ENCODE data around the gene ZPLD1. TPM values are rescaled to one million over a fixed set of nuclear protein-coding genes. Genes with fewer than 3 reads are reported as not detected.

ZPLD1 gene
- total and polyA plus RNA-seq, 2 of the 4 experiments (the other 2 are of a cell fraction) = under 0.01 to 0.03 TPM

- Histone ChIP-seq H3K27me3 (ENCODE audit: control insufficient read depth, insufficient read depth, low read length) (no peaks in the 10 kb centered on the region), H3K9ac (ENCODE audit: low read depth, low read length) (no peak overlapping the region), H4K20me1 (ENCODE audit: insufficient read depth, low read length) (no peaks in the 10 kb centered on the region), H3K56ac (ENCODE audit: extremely low read depth, insufficient read depth, low read length) (no peak overlapping the region), H3K9me1 (ENCODE audit: insufficient read depth, low read length) (no peaks in the 10 kb centered on the region), H3K18ac (ENCODE audit: low read depth, low read length) (no peak overlapping the region), H4K5ac (ENCODE audit: low read depth, low read length) (no peak overlapping the region), H4K91ac (ENCODE audit: insufficient read depth, low read depth, low read length) (no peak overlapping the region), H3K9me3 (ENCODE audit: control insufficient read depth, insufficient read depth, low read length) (no peaks in the 10 kb centered on the region), H3K4me2 (ENCODE audit: low read depth, low read length) (no peak overlapping the region), H3K79me1 (ENCODE audit: low read depth in 1 of 2, low read length in 2 of 2) (no peaks in the 10 kb centered on the region), H2BK120ac (ENCODE audit: low read depth, low read length) (no peak overlapping the region), H3K4me3 (ENCODE audit: insufficient read depth, low read depth, low read length) (no peak overlapping the region), H2BK20ac (ENCODE audit: low read depth, low read length) (no peak overlapping the region), H3K23ac (ENCODE audit: low read depth, low read length) (no peak overlapping the region), H3K36me3 (ENCODE audit: control insufficient read depth, insufficient read depth, low read length) (no peaks in the 10 kb centered on the region), H2AFZ (replicated peaks; ENCODE audit: low read length, poor library complexity) (no peak overlapping the region), H4K8ac (ENCODE audit: low read depth in 2 of 2, low read length in 2 of 2) (no peak overlapping the region), H2BK5ac (ENCODE audit: low read depth, low read length, poor library complexity, severe bottlenecking) (no peak overlapping the region), H2BK15ac (ENCODE audit: low read depth, low read length) (no peak overlapping the region), H3K4ac (ENCODE audit: low read depth, low read length) (no peak overlapping the region), H3K27ac (ENCODE audit: insufficient read depth, low read length) (no peak overlapping the region), H2AK5ac (ENCODE audit: low read depth, low read length) (no peak overlapping the region), H3K4me1 (ENCODE audit: control insufficient read depth, insufficient read depth, low read length) (no peaks in the 10 kb centered on the region), H2AK9ac (replicated peaks; ENCODE audit: low read depth, low read length, poor library complexity) (no peak overlapping the region), H3K14ac (replicated peaks; ENCODE audit: low read depth, low read length) (no peak overlapping the region)
- ChIA-PET CTCF (no interaction called here), POLR2A (ENCODE audit: unreplicated experiment) (no interaction called here)
- intact Hi-C loops (cut with micrococcal nuclease) = no loop called here
- DNase-seq = no peak
- dilution Hi-C loops (cut with HindIII; ENCODE audit: low sequenced_read_pairs, unreplicated experiment) = no loop called here
- in situ Hi-C loops (cut with MboI; ENCODE audit: low sequenced_read_pairs) = no loop called here
- TF ChIP-seq POLR2A (IDR thresholded peaks at IDR 0.05; ENCODE audit: low read depth, low read length) (no peak), CHD1 (IDR thresholded peaks at IDR 0.05; ENCODE audit: low read depth, low read length) (no peak), MAFK (IDR thresholded peaks at IDR 0.05; ENCODE audit: low read depth, low read length) (no peak), MXI1 (IDR thresholded peaks at IDR 0.05; ENCODE audit: borderline replicate concordance, low read depth, low read length) (no peak), MAZ (IDR thresholded peaks at IDR 0.05; ENCODE audit: borderline replicate concordance, low read depth, low read length) (no peak), SMC3 (IDR thresholded peaks at IDR 0.05; ENCODE audit: low read depth, low read length) (no peak), FOS (IDR thresholded peaks at IDR 0.05; ENCODE audit: low read depth, low read length) (no peak), CEBPB (IDR thresholded peaks at IDR 0.05; ENCODE audit: low read depth, low read length) (no peak), NFE2L2 (IDR thresholded peaks at IDR 0.05; ENCODE audit: low read depth, low read length) (no peak), RAD21 (IDR thresholded peaks at IDR 0.05; ENCODE audit: low read length) (no peak), RFX5 (IDR thresholded peaks at IDR 0.05; ENCODE audit: low read depth, low read length) (no peak), BHLHE40 (IDR thresholded peaks at IDR 0.05; ENCODE audit: low read depth, low read length) (no peak), RCOR1 (IDR thresholded peaks at IDR 0.05; ENCODE audit: insufficient replicate concordance, low read length) (no peak)
- TF ChIP-seq, protein P1, sequence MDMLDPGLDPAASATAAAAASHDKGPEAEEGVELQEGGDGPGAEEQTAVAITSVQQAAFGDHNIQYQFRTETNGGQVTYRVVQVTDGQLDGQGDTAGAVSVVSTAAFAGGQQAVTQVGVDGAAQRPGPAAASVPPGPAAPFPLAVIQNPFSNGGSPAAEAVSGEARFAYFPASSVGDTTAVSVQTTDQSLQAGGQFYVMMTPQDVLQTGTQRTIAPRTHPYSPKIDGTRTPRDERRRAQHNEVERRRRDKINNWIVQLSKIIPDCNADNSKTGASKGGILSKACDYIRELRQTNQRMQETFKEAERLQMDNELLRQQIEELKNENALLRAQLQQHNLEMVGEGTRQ (IDR thresholded peaks at IDR 0.05; ENCODE audit: low read depth, low read length) = no peak
- TF ChIP-seq, protein P2, sequence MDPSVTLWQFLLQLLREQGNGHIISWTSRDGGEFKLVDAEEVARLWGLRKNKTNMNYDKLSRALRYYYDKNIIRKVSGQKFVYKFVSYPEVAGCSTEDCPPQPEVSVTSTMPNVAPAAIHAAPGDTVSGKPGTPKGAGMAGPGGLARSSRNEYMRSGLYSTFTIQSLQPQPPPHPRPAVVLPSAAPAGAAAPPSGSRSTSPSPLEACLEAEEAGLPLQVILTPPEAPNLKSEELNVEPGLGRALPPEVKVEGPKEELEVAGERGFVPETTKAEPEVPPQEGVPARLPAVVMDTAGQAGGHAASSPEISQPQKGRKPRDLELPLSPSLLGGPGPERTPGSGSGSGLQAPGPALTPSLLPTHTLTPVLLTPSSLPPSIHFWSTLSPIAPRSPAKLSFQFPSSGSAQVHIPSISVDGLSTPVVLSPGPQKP (IDR thresholded peaks at IDR 0.05; ENCODE audit: borderline replicate concordance, low read depth, low read length) = no peak
- TF ChIP-seq, protein P3, sequence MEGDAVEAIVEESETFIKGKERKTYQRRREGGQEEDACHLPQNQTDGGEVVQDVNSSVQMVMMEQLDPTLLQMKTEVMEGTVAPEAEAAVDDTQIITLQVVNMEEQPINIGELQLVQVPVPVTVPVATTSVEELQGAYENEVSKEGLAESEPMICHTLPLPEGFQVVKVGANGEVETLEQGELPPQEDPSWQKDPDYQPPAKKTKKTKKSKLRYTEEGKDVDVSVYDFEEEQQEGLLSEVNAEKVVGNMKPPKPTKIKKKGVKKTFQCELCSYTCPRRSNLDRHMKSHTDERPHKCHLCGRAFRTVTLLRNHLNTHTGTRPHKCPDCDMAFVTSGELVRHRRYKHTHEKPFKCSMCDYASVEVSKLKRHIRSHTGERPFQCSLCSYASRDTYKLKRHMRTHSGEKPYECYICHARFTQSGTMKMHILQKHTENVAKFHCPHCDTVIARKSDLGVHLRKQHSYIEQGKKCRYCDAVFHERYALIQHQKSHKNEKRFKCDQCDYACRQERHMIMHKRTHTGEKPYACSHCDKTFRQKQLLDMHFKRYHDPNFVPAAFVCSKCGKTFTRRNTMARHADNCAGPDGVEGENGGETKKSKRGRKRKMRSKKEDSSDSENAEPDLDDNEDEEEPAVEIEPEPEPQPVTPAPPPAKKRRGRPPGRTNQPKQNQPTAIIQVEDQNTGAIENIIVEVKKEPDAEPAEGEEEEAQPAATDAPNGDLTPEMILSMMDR (conservative IDR thresholded peaks at IDR 0.05; ENCODE audit: low read depth, low read length) = no peak
- BruUV-seq (replicated peaks) = no TSS peak
- no peak for ATAC-seq (ENCODE audit: low read depth)
- WGBS, 2 experiments (ENCODE audit: extremely low coverage in 2 of 2, insufficient read length in 1 of 2) = no CpG with 5 or more reads among the region's 1 CpG
These were observed 76.4 kb downstream of the ZPLD1 start for GRCh38 chr3:102511168-102511567.
